B cell (primary cell): ENCODE data around the gene BTBD1. TPM values are rescaled to one million over a fixed set of nuclear protein-coding genes. Genes with fewer than 3 reads are reported as not detected.

Experiments used
- ATAC-seq: fragments of 200-7000 bp; cut with Tn5 transposase; one replicate; pipeline ENCODE4 v1.10.0; 2021; ENCODE audit warnings: low read depth, mild to moderate bottlenecking, moderate number of reproducible peaks, moderate library complexity
- CTCF ChIA-PET: fragments of 350-600 bp; sonication (Branson Sonifier 250); formaldehyde crosslinking; loops from one replicate; lab custom pipeline; 2021; ENCODE audit warnings: antibody characterized with exemption, inconsistent platforms; lab: Charles Lee
- POLR2A ChIA-PET: fragments of 350-600 bp; sonication (Branson Sonifier 250); formaldehyde crosslinking; loops from one replicate; lab custom pipeline; 2021; ENCODE audit warnings: antibody characterized with exemption; lab: Charles Lee
- DNase-seq: peaks from one replicate; pipeline ENCODE4 v3.0.0; 2013
- H2AFZ ChIP-seq: 2 replicates; pipeline ENCODE4 v1.6.1; 2012; ENCODE audit warnings: mild to moderate bottlenecking, low read depth, low read length; ENCODE audit not compliant: insufficient read depth, poor library complexity, severe bottlenecking
- H3K27ac ChIP-seq, 2 donors: 1 replicate in 1 of 2; 2 replicates in 1 of 2; pipeline ENCODE4 v1.5.1; 2012 to 2013; ENCODE audit warnings: low read length in 2 of 2, mild to moderate bottlenecking in 2 of 2, moderate library complexity in 1 of 2
- H3K27me3 ChIP-seq, 4 experiments: fragments of 200-600 bp in 1 of 4; sonication (generic) in 1 of 4; replicated peaks in 1 of 4; 1 replicate in 2 of 4; 2 replicates in 2 of 4; pipeline versions ENCODE4 v1.6.1 to v1.7.0; 2013 to 2016; ENCODE audit warnings: low read length in 3 of 4, mild to moderate bottlenecking in 2 of 4, mixed read lengths in 1 of 4, moderate library complexity in 1 of 4; ENCODE audit not compliant: insufficient read depth in 4 of 4, control insufficient read depth in 3 of 4; ENCODE audit errors: control extremely low read depth in 1 of 4
- H3K36me3 ChIP-seq, 2 experiments: replicated peaks in 1 of 2; 1 replicate in 1 of 2; 2 replicates in 1 of 2; pipeline versions ENCODE4 v1.6.1 to v1.7.1; 2013; ENCODE audit warnings: low read length in 1 of 2; ENCODE audit not compliant: insufficient read depth in 2 of 2, control insufficient read depth in 1 of 2; ENCODE audit errors: control extremely low read depth in 1 of 2, extremely low read depth in 1 of 2
- H3K4me1 ChIP-seq, 2 donors: fragments of 200-600 bp in 1 of 2; sonication (generic) in 1 of 2; 1 replicate in 1 of 2; 2 replicates in 1 of 2; pipeline versions ENCODE4 v1.5.1 to v1.6.1; 2013 to 2017; ENCODE audit warnings: low read length in 2 of 2; ENCODE audit not compliant: control insufficient read depth in 2 of 2, insufficient read depth in 2 of 2
- H3K4me2 ChIP-seq: replicated peaks from 2 replicates; pipeline ENCODE3; 2012; ENCODE audit warnings: mild to moderate bottlenecking, low read depth, low read length; ENCODE audit not compliant: poor library complexity, severe bottlenecking
- H3K4me3 ChIP-seq, 5 experiments: fragments of 200-600 bp in 1 of 5; sonication (generic) in 1 of 5; 1 replicate in 3 of 5; 2 replicates in 2 of 5; pipeline versions ENCODE4 v1.5.1 to v1.7.0; 2011 to 2016; ENCODE audit warnings: low read length in 4 of 5, mild to moderate bottlenecking in 4 of 5, low read depth in 2 of 5, control low read depth in 1 of 5, moderate library complexity in 1 of 5; ENCODE audit not compliant: insufficient read depth in 1 of 5; ENCODE audit errors: control extremely low read depth in 1 of 5, extremely low read depth in 1 of 5
- H3K79me2 ChIP-seq: fragments of 200-600 bp; sonication (generic); one replicate; pipeline ENCODE4 v1.6.0; 2016; ENCODE audit warnings: low read length; ENCODE audit not compliant: control insufficient read depth, insufficient read depth
- H3K9ac ChIP-seq: fragments of 200-600 bp; sonication (generic); 2 replicates; pipeline ENCODE4 v1.6.1; 2017; ENCODE audit warnings: mild to moderate bottlenecking, low read length, moderate library complexity
- H3K9me3 ChIP-seq, 3 donors: one replicate each; pipeline versions ENCODE4 v1.6.1 to v1.7.1; 2013; ENCODE audit warnings: low read length in 2 of 3; ENCODE audit not compliant: control insufficient read depth in 2 of 3, insufficient read depth in 1 of 3; ENCODE audit errors: control extremely low read depth in 1 of 3
- H4K20me1 ChIP-seq: 2 replicates; pipeline ENCODE4 v1.6.0; 2012; ENCODE audit warnings: mild to moderate bottlenecking, low read length; ENCODE audit not compliant: insufficient read depth, control insufficient read depth, poor library complexity, severe bottlenecking
- H3K27ac Mint-ChIP-seq: one replicate; pipeline ENCODE4 v1.8.0; 2021; ENCODE audit warnings: mixed read lengths
- H3K27me3 Mint-ChIP-seq: one replicate; pipeline ENCODE4 v1.8.0; 2021; ENCODE audit warnings: mixed read lengths
- H3K4me1 Mint-ChIP-seq: one replicate; pipeline ENCODE4 v1.8.0; 2021; ENCODE audit warnings: mixed read lengths
- H3K4me3 Mint-ChIP-seq: one replicate; pipeline ENCODE4 v1.8.0; 2021; ENCODE audit warnings: mixed read lengths
- H3K9me3 Mint-ChIP-seq: one replicate; pipeline ENCODE4 v1.8.0; 2022; ENCODE audit warnings: mixed read lengths; ENCODE audit not compliant: insufficient read depth
- CTCF ChIP-seq: fragments of 200-600 bp; IDR thresholded peaks from one replicate; pipeline ENCODE4 v1.8.0; 2022; ENCODE audit warnings: antibody characterized with exemption, mild to moderate bottlenecking
- EZH2 ChIP-seq: IDR thresholded peaks from 2 replicates; pipeline ENCODE4 v1.6.1; 2012; ENCODE audit warnings: borderline replicate concordance, low read depth, mild to moderate bottlenecking, moderate library complexity, low read length; ENCODE audit not compliant: insufficient read depth, poor library complexity, severe bottlenecking
- WGBS: methylation state at CpG from one replicate; pipeline ENCODE4 v1.1.5; 2013; ENCODE audit warnings: missing lambda C conversion rate; ENCODE audit not compliant: insufficient coverage; 5-methylcytosine and 5-hydroxymethylcytosine counted together
- intact Hi-C: fragments of 100-400 bp; cut with micrococcal nuclease; formaldehyde crosslinking; loops from one replicate; pipeline ENCODE4 v1.10.0; 2022
- polyA plus RNA-seq: library from polyadenylated mRNA; depleted of rRNA; stranded (reverse); fragments of >200 nt; gene quantifications from 2 replicates; pipeline ENCODE4 v1.2.3, GENCODE V29; 2012
- total RNA-seq, 2 donors: library from RNA; stranded (reverse); fragments of 120-200 nt in 1 of 2; gene quantifications; 1 replicate in 1 of 2; 2 replicates in 1 of 2; pipeline versions ENCODE4 v1.2.3 to v1.2.4, GENCODE V29; 2013 to 2022

The BTBD1 gene
- total and polyA plus RNA-seq, 2 donors (not counting 1 experiment from before 2014, with no cell fraction given): 20.7 to 47.5 TPM

DNA sequence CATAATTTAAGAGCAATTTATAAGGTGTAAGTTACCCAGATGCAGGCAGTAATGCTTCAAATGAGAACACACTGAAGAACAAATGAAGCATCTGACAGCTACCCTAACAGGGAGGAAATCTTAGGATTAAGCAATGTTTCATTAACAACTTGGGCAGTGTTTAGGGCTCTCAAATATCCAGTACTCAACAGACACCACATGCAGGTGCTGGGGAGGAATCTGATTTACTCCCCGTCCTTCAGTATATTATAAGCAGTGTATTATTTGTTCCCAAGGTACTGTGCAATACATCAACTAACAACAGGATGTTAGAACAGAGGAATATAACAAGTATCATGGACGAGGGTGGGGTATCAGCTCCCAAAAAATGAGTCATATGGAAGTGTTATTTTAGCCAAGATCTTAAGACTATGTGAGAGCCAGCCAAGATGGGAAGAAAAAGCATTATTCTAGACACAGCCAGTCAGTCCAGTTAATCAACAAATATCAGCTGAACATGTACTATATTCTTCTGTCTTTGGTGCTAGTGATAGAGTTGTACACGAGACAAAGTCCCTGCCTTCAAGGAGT lies 20.4 kb downstream of the BTBD1 start:
- no peaks in the 10 kb centered on the region for H3K9me3 ChIP-seq
- H3K4me3 ChIP-seq: no peak overlapping the region
- H3K27ac Mint-ChIP-seq: no peak overlapping the region
- H3K27me3 ChIP-seq: no peaks in the 10 kb centered on the region
- ChIA-PET POLR2A (no interaction called here), CTCF (no interaction called here)
- H3K79me2 ChIP-seq: peaks cover 48% of the 10 kb centered on the region
- no peak overlapping the region for H3K9ac ChIP-seq
- WGBS: no CpG with 5 or more reads among the region's 3 CpGs
- DNase-seq: no peak
- no peaks in the 10 kb centered on the region for H3K27me3 Mint-ChIP-seq
- no peak overlapping the region for H2AFZ ChIP-seq
- H3K9me3 Mint-ChIP-seq: no peaks in the 10 kb centered on the region
- H3K4me2 ChIP-seq: no peak overlapping the region
- TF ChIP-seq EZH2: no peak
- no peak for ATAC-seq
- no peaks in the 10 kb centered on the region for H3K4me1 Mint-ChIP-seq
- peaks cover 27% of the 10 kb centered on the region for H4K20me1 ChIP-seq
- peaks cover 15 to 45% of the 10 kb centered on the region in 2 experiments for H3K36me3 ChIP-seq
- no peak overlapping the region for H3K4me3 Mint-ChIP-seq
- intact Hi-C loops: no loop called here
- H3K4me1 ChIP-seq: no peaks in the 10 kb centered on the region
- H3K27ac ChIP-seq: no peak overlapping the region

DNA sequence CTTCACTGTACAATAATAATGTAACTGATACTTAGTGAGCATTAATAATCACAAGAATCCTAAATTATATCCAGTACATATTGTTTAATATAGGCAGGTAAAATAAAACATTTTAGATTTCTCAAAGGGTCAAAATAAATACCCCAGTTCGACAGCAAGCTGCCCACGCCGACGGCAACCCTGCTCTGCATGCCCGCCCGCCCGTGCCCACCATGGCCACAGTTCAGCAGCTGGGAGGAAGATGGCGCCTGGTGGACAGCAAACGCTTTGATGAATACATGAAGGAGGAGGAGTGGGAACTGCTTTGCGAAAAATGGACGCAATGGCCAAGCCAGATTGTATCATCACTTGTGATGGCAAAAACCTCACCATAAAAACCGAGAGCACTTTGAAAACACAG lies 22.9 kb downstream of the BTBD1 start:
- Histone ChIP-seq H4K20me1 (peaks cover 22% of the 10 kb centered on the region), H2AFZ (no peak overlapping the region), H3K9me3 (no peaks in the 10 kb centered on the region), H3K4me2 (no peak overlapping the region), H3K79me2 (peaks cover 65% of the 10 kb centered on the region), H3K9ac (no peak overlapping the region), H3K4me3 (no peak overlapping the region), H3K27ac (no peak overlapping the region), H3K36me3 (peaks cover 5 to 60% of the 10 kb centered on the region in 2 experiments), H3K4me1 (no peaks in the 10 kb centered on the region), H3K27me3 (no peaks in the 10 kb centered on the region)
- intact Hi-C loops: no loop called here
- TF ChIP-seq CTCF (no peak), EZH2 (no peak)
- over 99% methylated on average over 8 of the region's 12 CpGs for WGBS
- H3K4me1 Mint-ChIP-seq: peaks cover 4% of the 10 kb centered on the region
- no peak overlapping the region for H3K4me3 Mint-ChIP-seq
- ChIA-PET CTCF (interaction anchor here (0.6 kb wide), 1 partner anchor 18 kb away, joined by 3 read pairs; no protein-coding TSS in a partner anchor), POLR2A (no interaction called here)
- DNase-seq (no peak), ATAC-seq (no peak)
- no peaks in the 10 kb centered on the region for H3K9me3 Mint-ChIP-seq
- H3K27ac Mint-ChIP-seq: no peak overlapping the region
- H3K27me3 Mint-ChIP-seq: no peaks in the 10 kb centered on the region
